ENCODE measurements around the gene RAPGEF1.

DNA sequence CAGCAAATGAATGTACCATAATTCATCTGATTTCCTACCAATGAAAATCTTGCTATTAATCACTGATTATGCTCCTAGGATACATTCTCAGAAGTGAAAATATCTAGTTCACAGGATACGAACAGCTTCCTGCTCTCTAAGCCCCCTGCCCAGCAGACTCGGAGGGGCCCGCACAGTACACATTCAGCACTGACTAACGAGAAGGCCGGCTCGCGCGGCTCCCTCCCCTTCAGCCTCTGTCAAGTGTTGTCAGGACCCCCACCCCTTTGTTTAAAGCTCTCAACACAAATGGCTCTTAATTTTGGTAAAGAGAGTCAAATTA lies 112.6 kb downstream of the RAPGEF1 start:
- TF ChIP-seq, protein P1, sequence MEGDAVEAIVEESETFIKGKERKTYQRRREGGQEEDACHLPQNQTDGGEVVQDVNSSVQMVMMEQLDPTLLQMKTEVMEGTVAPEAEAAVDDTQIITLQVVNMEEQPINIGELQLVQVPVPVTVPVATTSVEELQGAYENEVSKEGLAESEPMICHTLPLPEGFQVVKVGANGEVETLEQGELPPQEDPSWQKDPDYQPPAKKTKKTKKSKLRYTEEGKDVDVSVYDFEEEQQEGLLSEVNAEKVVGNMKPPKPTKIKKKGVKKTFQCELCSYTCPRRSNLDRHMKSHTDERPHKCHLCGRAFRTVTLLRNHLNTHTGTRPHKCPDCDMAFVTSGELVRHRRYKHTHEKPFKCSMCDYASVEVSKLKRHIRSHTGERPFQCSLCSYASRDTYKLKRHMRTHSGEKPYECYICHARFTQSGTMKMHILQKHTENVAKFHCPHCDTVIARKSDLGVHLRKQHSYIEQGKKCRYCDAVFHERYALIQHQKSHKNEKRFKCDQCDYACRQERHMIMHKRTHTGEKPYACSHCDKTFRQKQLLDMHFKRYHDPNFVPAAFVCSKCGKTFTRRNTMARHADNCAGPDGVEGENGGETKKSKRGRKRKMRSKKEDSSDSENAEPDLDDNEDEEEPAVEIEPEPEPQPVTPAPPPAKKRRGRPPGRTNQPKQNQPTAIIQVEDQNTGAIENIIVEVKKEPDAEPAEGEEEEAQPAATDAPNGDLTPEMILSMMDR (conservative IDR thresholded peaks at IDR 0.05; ENCODE audit: low read length) = no peak
- TF ChIP-seq EZH2phosphoT487 (IDR thresholded peaks at IDR 0.05; ENCODE audit: borderline replicate concordance, low read depth, low read length) = no peak
